HT1080 (cell line): Measurements from ENCODE around the gene ATF6B. TPM values are rescaled to one million over a fixed set of nuclear protein-coding genes. Genes with fewer than 3 reads are reported as not detected.
A peak's percentile ranks its signal among the peaks of the same experiment; 100 is the strongest.

Experiments
- DNase-seq: peaks from one replicate; pipeline ENCODE4 v3.0.0-alpha.2; 2015; ENCODE audit warnings: low read depth
- polyA plus RNA-seq, 2 experiments: library from polyadenylated mRNA; depleted of rRNA; stranded (reverse); fragments of >200 nt; gene quantifications; 2 replicates each; pipeline ENCODE4 v1.2.3, GENCODE V29; 2015
- total RNA-seq: library from RNA; depleted of rRNA; stranded (reverse); fragments of >200 nt; shearing (Covaris generic); gene quantifications from 2 replicates; pipeline ENCODE4 v1.2.3, GENCODE V29; 2014; rRNA removed

Gene ATF6B
- total RNA-seq = 19.5 and 22.6 TPM in 2 replicates
- polyA plus RNA-seq (2015; cell fraction: cytosol; rRNA removed) = 63.5 and 66.3 TPM in 2 replicates
- polyA plus RNA-seq (2015; cell fraction: nucleus; rRNA removed) = 220 and 258 TPM in 2 replicates

- DNase-seq = peak; percentile 98
These were observed at the start of gene ATF6B for GRCh38 chr6:32127717-32128592. TSS of gene ATF6B (minus strand) at chr6:32128246. CDS start at chr6:32128207, 39 bp downstream.

- peak; percentile 71 for DNase-seq
These were observed 49.2 kb upstream of the ATF6B start for GRCh38 chr6:32177183-32177787.

GRCh38 chr6:32176476-32177182 is 48.6 kb upstream of the ATF6B start:
- DNase-seq = peak; percentile 69

- DNase-seq = peak; percentile 97
These were observed 47.8 kb upstream of the ATF6B start, which contains the start of gene AGPAT1 for GRCh38 chr6:32175711-32176475. TSS of gene AGPAT1 (minus strand) at chr6:32176084. CDS start at chr6:32171496, 4,588 bp downstream.

- no peak for DNase-seq
These were observed 47.3 kb upstream of the ATF6B start for GRCh38 chr6:32175322-32175710.

- no peak for DNase-seq
These were observed 46.4 kb upstream of the ATF6B start for GRCh38 chr6:32174416-32174815.

- DNase-seq = no peak
These were observed 45.1 kb upstream of the ATF6B start for GRCh38 chr6:32173051-32173727.

GRCh38 chr6:32171234-32171633 is 43.2 kb upstream of the ATF6B start:
- no peak for DNase-seq

GRCh38 chr6:32170294-32170693 is 42.2 kb upstream of the ATF6B start:
- no peak for DNase-seq

- DNase-seq = no peak
These were observed 41.0 kb upstream of the ATF6B start for GRCh38 chr6:32168807-32169591.

GRCh38 chr6:32168350-32168749 is 40.3 kb upstream of the ATF6B start:
- DNase-seq = no peak

- DNase-seq = no peak
These were observed 39.8 kb upstream of the ATF6B start for GRCh38 chr6:32167761-32168262.

- DNase-seq = no peak
These were observed 39.2 kb upstream of the ATF6B start for GRCh38 chr6:32167154-32167760.

- DNase-seq = no peak
These were observed 38.5 kb upstream of the ATF6B start for GRCh38 chr6:32166411-32167061.

- no peak for DNase-seq
These were observed 36.2 kb upstream of the ATF6B start, which contains the start of gene EGFL8 for GRCh38 chr6:32164295-32164694. TSS of gene EGFL8 (plus strand) at chr6:32164595. CDS start at chr6:32166166, 1,571 bp downstream.

- no peak for DNase-seq
These were observed 35.7 kb upstream of the ATF6B start for GRCh38 chr6:32163559-32164258.

GRCh38 chr6:32158052-32158451 is 30.0 kb upstream of the ATF6B start:
- no peak for DNase-seq

- DNase-seq = no peak
These were observed 28.8 kb upstream of the ATF6B start for GRCh38 chr6:32156891-32157290.
